Testis (tissue), 3 donors: ENCODE measurements around the gene STX17. TPM values are rescaled to one million over a fixed set of nuclear protein-coding genes. Genes with fewer than 3 reads are reported as not detected.

Experiments
- DNase-seq: peaks from one replicate; pipeline ENCODE4 v3.0.0-alpha.2; 2019
- H3K27ac ChIP-seq, 2 donors: fragments of 200-600 bp; sonication (generic); one replicate each; pipeline ENCODE4 v1.5.1; 2019
- H3K27me3 ChIP-seq: fragments of 200-600 bp; sonication (generic); one replicate; pipeline ENCODE4 v1.5.1; 2019
- H3K36me3 ChIP-seq: fragments of 200-600 bp; sonication (generic); one replicate; pipeline ENCODE4 v1.5.1; 2017; ENCODE audit warnings: low read depth; ENCODE audit errors: missing control alignments
- H3K4me1 ChIP-seq: fragments of 200-600 bp; sonication (generic); one replicate; pipeline ENCODE4 v1.5.1; 2019
- H3K4me3 ChIP-seq, 2 donors: fragments of 200-600 bp; sonication (generic); one replicate each; pipeline ENCODE4 v1.5.1; 2017 to 2019
- H3K9me3 ChIP-seq: fragments of 200-600 bp; sonication (generic); one replicate; pipeline ENCODE4 v1.5.1; 2017
- POLR2A ChIP-seq: fragments of 450-650 bp; IDR thresholded peaks from one replicate; pipeline ENCODE4 v1.6.1; 2017; ENCODE audit warnings: antibody characterized with exemption, mild to moderate bottlenecking, moderate library complexity
- WGBS, 2 donors: methylation state at CpG; one replicate each; pipeline ENCODE4 v1.1.5; 2018; 5-methylcytosine and 5-hydroxymethylcytosine counted together
- intact Hi-C: fragments of 100-400 bp; cut with DNase I; formaldehyde crosslinking; loops from one replicate; pipeline ENCODE4 v1.15.1; 2023; ENCODE audit warnings: low total_unique reads
- polyA plus RNA-seq: library from polyadenylated mRNA; stranded (reverse); fragments of 350-450 nt; fragmentation: Illumina TruSeq; extraction: RNeasy Lipid Tissue Mini Kit (QIAGEN cat#74804); gene quantifications from one replicate; pipeline ENCODE4 v1.2.3, GENCODE V29; 2014; ENCODE audit warnings: low read depth, low replicate concordance; ENCODE audit not compliant: insufficient read depth
- total RNA-seq, 2 donors: library from RNA; depleted of rRNA; stranded (reverse); fragments of >200 nt; gene quantifications; one replicate each; pipeline ENCODE4 v1.2.3, GENCODE V29; 2016
- TF ChIP-seq, protein P1 (sequence below), 3 experiments: fragments of 450-650 bp in 2 of 3; fragments of 200-600 bp in 1 of 3; sonication (generic) in 1 of 3; IDR thresholded peaks; one replicate each; pipeline ENCODE4 v1.5.1; 2016 to 2019; ENCODE audit warnings: antibody characterized with exemption in 3 of 3, mild to moderate bottlenecking in 2 of 3, moderate library complexity in 1 of 3

Gene STX17
- total and polyA plus RNA-seq, 3 donors from 2014 or later, result 24.2 to 60.6 (median 38.8) TPM

- 89 to 97% methylated on average over 1 of the region's 1 CpG for WGBS, 2 donors
- Histone ChIP-seq H3K4me3 (no peak overlapping the region), H3K4me1 (no peaks in the 10 kb centered on the region), H3K27me3 (no peaks in the 10 kb centered on the region), H3K36me3 (no peaks in the 10 kb centered on the region), H3K9me3 (no peaks in the 10 kb centered on the region), H3K27ac (no peak overlapping the region)
- no peak for DNase-seq
- intact Hi-C loops, result no loop called here
- no peak for TF ChIP-seq POLR2A
- TF ChIP-seq, protein P1, sequence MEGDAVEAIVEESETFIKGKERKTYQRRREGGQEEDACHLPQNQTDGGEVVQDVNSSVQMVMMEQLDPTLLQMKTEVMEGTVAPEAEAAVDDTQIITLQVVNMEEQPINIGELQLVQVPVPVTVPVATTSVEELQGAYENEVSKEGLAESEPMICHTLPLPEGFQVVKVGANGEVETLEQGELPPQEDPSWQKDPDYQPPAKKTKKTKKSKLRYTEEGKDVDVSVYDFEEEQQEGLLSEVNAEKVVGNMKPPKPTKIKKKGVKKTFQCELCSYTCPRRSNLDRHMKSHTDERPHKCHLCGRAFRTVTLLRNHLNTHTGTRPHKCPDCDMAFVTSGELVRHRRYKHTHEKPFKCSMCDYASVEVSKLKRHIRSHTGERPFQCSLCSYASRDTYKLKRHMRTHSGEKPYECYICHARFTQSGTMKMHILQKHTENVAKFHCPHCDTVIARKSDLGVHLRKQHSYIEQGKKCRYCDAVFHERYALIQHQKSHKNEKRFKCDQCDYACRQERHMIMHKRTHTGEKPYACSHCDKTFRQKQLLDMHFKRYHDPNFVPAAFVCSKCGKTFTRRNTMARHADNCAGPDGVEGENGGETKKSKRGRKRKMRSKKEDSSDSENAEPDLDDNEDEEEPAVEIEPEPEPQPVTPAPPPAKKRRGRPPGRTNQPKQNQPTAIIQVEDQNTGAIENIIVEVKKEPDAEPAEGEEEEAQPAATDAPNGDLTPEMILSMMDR (IDR thresholded peaks at IDR 0.05), result no peak
Observed at GRCh38 chr9:100019541-100019940, 113.1 kb downstream of the STX17 start.

Other genes starting within 250 kb of the STX17 start
- 1 to 10 TPM; 2.5 to 3.0 TPM for gene NR4A3, start 84.8 kb upstream of the STX17 start, total RNA-seq
- 1.7 TPM for gene NR4A3, start 84.8 kb upstream of the STX17 start, polyA plus RNA-seq
- 10 to 100 TPM; 14.6 to 18.3 TPM for gene ERP44, start 192.3 kb downstream of the STX17 start, total RNA-seq
- 17.8 TPM for gene ERP44, start 192.3 kb downstream of the STX17 start, polyA plus RNA-seq
- 10 to 100 TPM; 31.7 to 37.1 TPM for gene INVS, start 192.6 kb downstream of the STX17 start, total RNA-seq
- 13.3 TPM for gene INVS, start 192.6 kb downstream of the STX17 start, polyA plus RNA-seq